Activated T-helper 1 cell treated with anti-CD3 and anti-CD28 coated beads, Interleukin-12 subunit alpha, Interleukin-12 subunit beta, Interleukin-2, Interleukin-4 antibody, amounts not matched to agents 30 ng/mL and 10 ng/mL and 1 ng/mL, durations not matched to agents 14 hours and 24 hours and 36 hours (primary cell): ENCODE data around the gene PLA2G6. TPM values are rescaled to one million over a fixed set of nuclear protein-coding genes. Genes with fewer than 3 reads are reported as not detected.
A peak's percentile ranks its signal among the peaks of the same experiment; 100 is the strongest.
"Not testable (repeated sequence)": the region's sequence is repeated elsewhere in the genome, so short reads cannot be mapped to it uniquely, and the experiment has no call there.

ENCODE experiments used
- DNase-seq: peaks from one replicate; pipeline ENCODE4 v3.0.0; 2021; ENCODE audit warnings: low spot score
- H3K27ac Mint-ChIP-seq: one replicate; pipeline ENCODE4 v1.8.0; 2021; ENCODE audit warnings: mild to moderate bottlenecking, mixed read lengths
- H3K27me3 Mint-ChIP-seq: one replicate; pipeline ENCODE4 v1.8.0; 2022; ENCODE audit warnings: mild to moderate bottlenecking, moderate library complexity, mixed read lengths; ENCODE audit not compliant: insufficient read depth
- H3K36me3 Mint-ChIP-seq: one replicate; pipeline ENCODE4 v1.8.0; 2021; ENCODE audit warnings: low read depth, mixed read lengths
- H3K4me1 Mint-ChIP-seq: one replicate; pipeline ENCODE4 v1.8.0; 2021; ENCODE audit warnings: low read depth, mixed read lengths
- H3K4me3 Mint-ChIP-seq: one replicate; pipeline ENCODE4 v1.8.0; 2021; ENCODE audit warnings: mild to moderate bottlenecking, moderate library complexity, mixed read lengths
- H3K9me3 Mint-ChIP-seq: one replicate; pipeline ENCODE4 v1.8.0; 2021; ENCODE audit warnings: mixed read lengths
- intact Hi-C: fragments of 100-400 bp; cut with micrococcal nuclease; formaldehyde crosslinking; loops from one replicate; pipeline ENCODE4 v1.15.1; 2024
- total RNA-seq: library from RNA; stranded (reverse); gene quantifications from 2 replicates; pipeline ENCODE4 v1.2.3, GENCODE V29; 2022

The PLA2G6 gene
- total RNA-seq, 1 donor from 2014 or later, result 34.8 TPM

DNA sequence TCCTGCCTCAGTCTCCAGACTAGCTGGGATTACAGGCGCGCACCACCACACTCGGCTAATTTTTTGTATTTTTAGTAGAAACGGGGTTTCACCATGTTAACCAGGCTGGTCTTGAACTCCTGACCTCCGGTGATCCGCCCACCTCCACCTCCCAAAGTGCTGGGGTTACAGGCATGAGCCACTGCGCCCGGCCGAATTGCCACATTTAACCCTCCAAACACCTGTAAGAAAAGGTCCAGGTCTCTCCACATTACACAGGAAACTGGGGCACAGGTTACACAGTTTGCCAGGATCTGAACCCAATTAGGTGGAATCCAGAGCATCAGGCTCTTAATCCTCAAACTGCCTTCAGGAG is 4.1 kb downstream of the PLA2G6 start:
- H3K9me3 Mint-ChIP-seq, H3K4me3 Mint-ChIP-seq, H3K36me3 Mint-ChIP-seq, H3K27ac Mint-ChIP-seq, H3K27me3 Mint-ChIP-seq, intact Hi-C loops, DNase-seq: not testable (repeated sequence)
- peaks cover 68% of the 10 kb centered on the region for H3K4me1 Mint-ChIP-seq

DNA sequence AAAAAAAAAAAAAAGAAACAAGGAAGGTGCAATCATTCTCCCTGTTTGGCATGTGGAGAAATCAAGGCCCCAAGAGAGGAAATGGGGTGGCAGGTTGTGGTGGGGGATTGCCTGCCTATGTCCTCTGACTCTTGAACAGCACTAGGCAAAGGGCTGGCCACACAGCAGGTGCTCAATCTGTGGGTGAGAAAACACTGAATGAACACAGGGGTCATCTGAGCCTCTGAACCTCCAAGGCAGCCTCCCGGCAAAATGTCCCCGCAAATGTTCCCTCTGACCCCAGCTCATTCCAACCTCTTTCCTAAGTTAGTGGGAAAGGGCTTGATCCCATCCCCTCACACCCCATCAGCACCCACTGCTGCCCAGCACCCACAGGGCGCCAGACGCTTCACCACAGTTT is 4.6 kb downstream of the PLA2G6 start:
- Mint-ChIP-seq H3K36me3 (peaks cover 6% of the 10 kb centered on the region), H3K4me1 (peaks cover 68% of the 10 kb centered on the region)

DNA sequence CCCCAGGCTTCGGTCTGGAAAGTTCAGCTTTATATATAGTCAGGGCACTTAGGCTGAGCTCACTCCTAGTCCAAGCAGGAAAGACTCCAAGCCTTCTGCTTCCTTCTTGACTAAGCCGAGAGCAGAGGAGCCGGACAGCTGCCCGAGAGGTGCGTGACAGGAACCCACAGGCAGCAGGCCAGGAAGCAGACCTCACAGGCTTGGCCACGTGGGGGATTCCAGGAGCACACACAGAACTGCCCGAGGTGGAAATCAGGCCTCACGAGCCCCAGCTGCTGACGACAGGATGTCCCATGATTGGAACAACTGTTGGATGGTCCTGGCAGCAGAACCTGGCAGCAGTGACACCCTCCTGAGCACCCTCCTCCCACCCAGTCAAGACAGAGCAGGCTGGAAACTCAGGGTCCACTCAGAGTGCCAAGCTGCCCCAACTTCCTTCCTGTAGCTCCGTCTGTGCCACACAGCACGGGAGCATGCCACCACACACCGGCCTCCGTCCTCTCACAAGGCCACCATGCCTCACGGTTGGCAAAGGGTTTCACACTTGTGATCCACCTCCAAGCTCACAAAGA is 5.4 kb downstream of the PLA2G6 start:
- Mint-ChIP-seq H3K36me3 (peaks cover 8% of the 10 kb centered on the region), H3K27me3 (no peaks in the 10 kb centered on the region), H3K4me3 (no peak overlapping the region), H3K4me1 (peaks cover 60% of the 10 kb centered on the region), H3K9me3 (no peaks in the 10 kb centered on the region), H3K27ac (peak overlapping the region; percentile 58)
- intact Hi-C loops, result no loop called here
- no peak for DNase-seq

More for the DNA sequence above, 4.6 kb downstream of the PLA2G6 start:
- intact Hi-C loops, result no loop called here
- no peak overlapping the region for H3K4me3 Mint-ChIP-seq
- peak overlapping the region; percentile 49 for H3K27ac Mint-ChIP-seq
- no peak for DNase-seq
- no peaks in the 10 kb centered on the region for H3K27me3 Mint-ChIP-seq
- H3K9me3 Mint-ChIP-seq, result no peaks in the 10 kb centered on the region

DNA sequence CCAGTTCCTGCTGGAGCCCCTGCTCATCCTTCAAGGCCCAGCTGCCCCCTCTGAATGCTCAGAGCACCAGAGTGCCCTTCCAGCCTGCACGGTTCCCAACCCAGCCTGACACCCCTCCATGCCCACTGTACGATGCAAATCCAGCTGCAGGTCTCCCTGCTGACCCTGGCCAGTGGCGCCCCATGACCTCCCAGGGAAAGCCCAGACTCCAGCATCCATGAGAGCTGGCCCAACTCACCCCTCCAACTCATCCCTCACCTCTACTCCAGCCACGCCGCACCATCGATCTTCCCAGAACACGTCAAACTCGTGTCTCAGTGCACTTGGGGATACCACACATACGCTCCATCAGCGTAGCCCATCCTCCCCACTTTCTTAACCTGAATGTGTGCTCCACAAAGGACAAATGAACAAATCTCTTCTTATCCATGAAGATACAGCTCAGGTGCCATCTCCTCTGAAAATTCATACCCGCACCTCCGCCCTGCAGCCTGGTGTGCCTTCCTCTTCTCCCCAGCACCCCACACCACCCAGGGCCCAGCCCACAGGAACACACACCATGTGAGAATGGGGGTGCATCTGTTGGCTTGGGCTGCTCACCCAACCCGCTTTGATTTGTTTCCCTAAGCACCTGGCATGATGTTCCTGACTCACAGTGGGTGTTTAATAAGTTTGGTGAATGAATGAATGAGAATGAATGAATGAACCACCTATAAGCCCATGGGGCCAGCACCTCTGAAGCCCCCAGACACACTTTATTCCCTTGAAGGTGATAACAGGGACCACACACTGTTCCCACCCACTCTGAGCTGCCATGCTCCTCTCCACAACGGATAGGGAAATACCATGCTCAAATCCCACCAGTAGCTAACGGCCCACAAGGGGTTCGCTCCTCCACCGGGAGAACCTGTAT is 6.2 kb downstream of the PLA2G6 start:
- no peaks in the 10 kb centered on the region for H3K27me3 Mint-ChIP-seq
- H3K27ac Mint-ChIP-seq, result no peak overlapping the region
- no peak for DNase-seq
- peaks cover 52% of the 10 kb centered on the region for H3K4me1 Mint-ChIP-seq
- peaks cover 9% of the 10 kb centered on the region for H3K36me3 Mint-ChIP-seq
- intact Hi-C loops, result no loop called here
- no peaks in the 10 kb centered on the region for H3K9me3 Mint-ChIP-seq
- no peak overlapping the region for H3K4me3 Mint-ChIP-seq

DNA sequence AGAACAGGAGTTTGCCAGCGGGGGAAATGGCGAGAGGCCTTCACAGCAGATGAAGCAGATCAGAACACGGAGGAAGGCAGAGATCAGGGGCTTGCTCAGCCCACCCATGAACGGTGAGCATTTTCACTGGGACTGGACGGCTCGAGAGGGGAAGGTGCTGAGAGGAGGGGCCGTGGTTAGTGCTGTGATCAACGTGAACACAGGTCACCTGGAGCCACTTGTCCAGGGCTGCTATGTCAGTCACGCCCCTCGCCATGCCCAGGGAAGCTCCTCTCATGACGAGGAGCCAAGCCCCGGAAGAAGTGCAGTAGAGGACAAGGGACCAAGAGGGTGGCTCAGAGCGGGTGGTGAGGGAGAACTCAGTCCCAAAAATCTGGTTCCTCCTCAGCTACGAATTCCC is 7.0 kb downstream of the PLA2G6 start:
- DNase-seq, result no peak
- Mint-ChIP-seq H3K27me3 (no peaks in the 10 kb centered on the region), H3K9me3 (no peaks in the 10 kb centered on the region), H3K4me3 (no peak overlapping the region), H3K27ac (peak overlapping the region; percentile 67), H3K36me3 (peaks cover 9% of the 10 kb centered on the region), H3K4me1 (peaks cover 44% of the 10 kb centered on the region)
- intact Hi-C loops, result no loop called here

DNA sequence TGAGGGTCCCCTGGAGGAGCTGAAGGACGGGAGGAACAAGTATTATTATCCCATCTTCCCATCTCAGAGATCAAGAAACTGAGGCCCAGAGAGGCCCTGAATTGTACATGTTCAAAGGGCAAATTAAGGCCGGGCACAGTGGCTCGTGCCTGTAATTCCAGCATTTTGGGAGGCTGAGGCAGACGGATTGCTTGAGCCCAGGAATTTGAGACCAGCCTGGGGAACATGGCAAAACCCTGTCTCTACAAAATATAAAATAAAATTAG is 8.1 kb downstream of the PLA2G6 start:
- Mint-ChIP-seq H3K4me1 (peaks cover 35% of the 10 kb centered on the region), H3K4me3 (no peak overlapping the region), H3K27me3 (no peaks in the 10 kb centered on the region), H3K27ac (no peak overlapping the region), H3K9me3 (no peaks in the 10 kb centered on the region), H3K36me3 (peaks cover 5% of the 10 kb centered on the region)
- intact Hi-C loops, result no loop called here
- DNase-seq, result no peak

DNA sequence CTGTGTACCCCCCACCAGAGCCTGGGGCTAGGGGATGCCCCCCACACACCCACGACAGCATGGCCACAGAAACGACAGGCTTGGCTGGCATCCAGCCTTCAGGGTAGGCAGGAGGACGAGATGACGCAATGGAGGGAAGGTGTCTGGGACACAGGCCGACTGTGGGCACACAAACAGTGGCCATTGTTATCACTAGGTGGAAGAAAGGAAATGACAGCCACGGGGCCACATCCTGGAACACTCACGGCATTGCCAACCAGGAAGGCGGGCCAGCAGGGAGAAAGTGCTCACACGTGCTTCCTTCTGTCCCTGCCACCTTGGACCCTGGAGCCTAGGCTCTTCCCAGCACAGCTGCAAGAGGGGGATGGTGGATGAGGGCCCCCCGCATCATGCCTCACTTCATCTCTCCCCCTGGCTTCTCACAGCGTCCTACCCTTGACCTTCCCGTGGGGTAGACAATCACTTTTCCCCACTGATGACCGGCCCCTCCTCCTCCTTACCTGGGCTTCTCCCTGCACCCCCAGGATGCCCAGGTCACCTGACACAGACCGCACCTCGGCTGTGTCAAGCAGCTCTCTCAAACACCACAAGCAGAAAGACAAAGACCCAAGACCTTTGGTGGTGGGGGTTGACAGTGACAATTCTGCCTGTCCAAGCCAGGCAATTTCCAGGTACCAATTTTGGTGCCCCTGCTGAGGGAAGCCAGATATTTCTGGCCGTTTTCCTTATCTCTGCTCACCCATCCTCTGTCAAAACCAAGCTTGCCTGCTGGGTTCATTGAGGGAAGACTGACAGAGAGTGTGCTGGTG is 8.6 kb downstream of the PLA2G6 start:
- H3K27ac Mint-ChIP-seq, result peak overlapping the region; percentile 57
- H3K36me3 Mint-ChIP-seq, result peaks cover 6% of the 10 kb centered on the region
- no peak for DNase-seq
- no peaks in the 10 kb centered on the region for H3K27me3 Mint-ChIP-seq
- intact Hi-C loops, result no loop called here
- H3K4me1 Mint-ChIP-seq, result peaks cover 33% of the 10 kb centered on the region
- H3K9me3 Mint-ChIP-seq, result no peaks in the 10 kb centered on the region
- H3K4me3 Mint-ChIP-seq, result no peak overlapping the region

DNA sequence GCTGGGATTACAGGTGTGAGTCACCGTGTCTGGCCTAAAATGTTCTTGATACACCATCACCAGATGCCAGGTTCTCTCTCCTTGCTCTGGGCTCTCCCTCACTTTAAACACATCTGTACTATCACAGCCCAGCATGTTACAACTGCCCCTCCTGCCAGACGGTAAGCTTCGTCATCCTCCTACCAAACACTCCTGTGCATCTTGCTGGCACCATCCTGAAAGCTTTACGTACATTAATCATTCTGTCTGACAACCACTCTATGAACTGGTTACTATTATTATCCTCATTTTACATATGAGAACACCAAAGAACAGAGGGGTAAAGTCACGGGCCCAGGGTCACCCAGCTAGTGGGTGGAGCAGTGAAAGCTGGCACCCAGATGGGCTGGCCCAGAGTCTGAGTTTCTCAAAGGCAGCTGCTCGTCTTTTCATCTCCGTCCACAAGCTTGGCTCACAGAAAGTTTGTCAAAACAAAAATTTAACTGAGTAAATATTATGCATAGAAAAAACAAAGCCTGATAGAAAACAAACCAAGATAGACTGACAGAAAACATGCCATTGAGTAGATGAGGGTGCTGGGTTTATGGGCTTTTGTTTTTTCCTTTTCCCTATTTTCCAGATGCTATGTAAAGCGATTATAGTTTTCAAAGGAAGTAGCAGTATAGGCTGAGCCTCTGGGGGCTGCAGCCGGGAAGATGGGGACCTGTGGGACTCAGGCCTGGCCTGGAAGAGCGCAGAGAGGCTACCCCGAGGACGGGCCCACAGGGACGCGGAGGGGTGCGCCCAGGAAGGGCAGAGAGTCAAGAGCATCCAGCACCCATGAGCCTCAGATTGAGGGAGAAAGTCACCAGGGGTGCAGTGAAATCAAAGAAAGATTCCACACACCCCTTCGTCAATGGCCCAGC is 9.5 kb downstream of the PLA2G6 start:
- DNase-seq, result no peak
- H3K4me3 Mint-ChIP-seq, result no peak overlapping the region
- intact Hi-C loops, result no loop called here
- H3K27ac Mint-ChIP-seq, result no peak overlapping the region
- peaks cover 27% of the 10 kb centered on the region for H3K4me1 Mint-ChIP-seq
- peaks cover 10% of the 10 kb centered on the region for H3K36me3 Mint-ChIP-seq
- no peaks in the 10 kb centered on the region for H3K27me3 Mint-ChIP-seq
- H3K9me3 Mint-ChIP-seq, result no peaks in the 10 kb centered on the region

DNA sequence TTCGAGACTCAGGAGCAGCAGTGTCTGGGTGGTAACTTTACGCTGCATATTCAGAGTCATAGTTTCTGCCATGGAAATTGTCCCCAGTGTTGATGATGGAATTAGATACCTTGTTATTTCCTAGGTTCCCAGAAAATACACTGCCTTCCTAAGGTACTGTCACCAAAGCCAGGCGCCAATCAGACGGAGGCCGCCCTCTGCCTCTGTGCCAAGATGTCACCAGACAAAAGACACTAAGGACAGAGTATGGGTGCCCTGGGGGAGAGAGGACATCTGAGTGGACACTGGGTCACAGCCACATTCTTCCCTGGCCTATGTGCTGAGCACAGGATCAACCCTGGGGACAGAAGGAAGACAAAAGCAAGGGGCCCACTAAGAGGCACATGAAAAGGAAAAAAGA is 11.2 kb downstream of the PLA2G6 start:
- intact Hi-C loops, result no loop called here
- no peak overlapping the region for H3K4me3 Mint-ChIP-seq
- no peaks in the 10 kb centered on the region for H3K9me3 Mint-ChIP-seq
- peaks cover 10% of the 10 kb centered on the region for H3K36me3 Mint-ChIP-seq
- H3K27me3 Mint-ChIP-seq, result no peaks in the 10 kb centered on the region
- H3K27ac Mint-ChIP-seq, result no peak overlapping the region
- no peak for DNase-seq
- peaks cover 10% of the 10 kb centered on the region for H3K4me1 Mint-ChIP-seq

DNA sequence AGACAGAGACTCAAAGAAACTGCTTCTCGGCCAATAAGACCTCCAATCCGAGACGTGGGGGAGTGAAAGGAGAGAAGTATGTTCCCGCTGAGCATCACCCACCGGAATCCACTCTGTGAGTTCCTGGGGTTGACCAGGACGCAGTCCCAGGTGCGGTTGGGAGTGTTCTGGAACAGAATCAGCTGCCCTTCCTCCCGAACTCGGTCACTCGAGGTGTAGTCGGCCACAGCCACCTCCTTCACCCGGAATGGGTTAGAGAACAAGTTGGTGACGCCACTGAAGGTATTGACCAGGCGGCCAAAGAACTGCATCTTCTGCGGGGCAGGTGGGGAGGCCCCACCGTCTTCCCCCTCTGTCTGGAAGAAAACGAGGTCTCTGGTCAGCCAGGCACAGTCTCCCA is 12.5 kb downstream of the PLA2G6 start:
- Mint-ChIP-seq H3K9me3 (no peaks in the 10 kb centered on the region), H3K4me1 (peaks cover 9% of the 10 kb centered on the region), H3K27me3 (no peaks in the 10 kb centered on the region), H3K4me3 (no peak overlapping the region), H3K27ac (no peak overlapping the region), H3K36me3 (peaks cover 13% of the 10 kb centered on the region)
- no peak for DNase-seq
- intact Hi-C loops, result no loop called here

DNA sequence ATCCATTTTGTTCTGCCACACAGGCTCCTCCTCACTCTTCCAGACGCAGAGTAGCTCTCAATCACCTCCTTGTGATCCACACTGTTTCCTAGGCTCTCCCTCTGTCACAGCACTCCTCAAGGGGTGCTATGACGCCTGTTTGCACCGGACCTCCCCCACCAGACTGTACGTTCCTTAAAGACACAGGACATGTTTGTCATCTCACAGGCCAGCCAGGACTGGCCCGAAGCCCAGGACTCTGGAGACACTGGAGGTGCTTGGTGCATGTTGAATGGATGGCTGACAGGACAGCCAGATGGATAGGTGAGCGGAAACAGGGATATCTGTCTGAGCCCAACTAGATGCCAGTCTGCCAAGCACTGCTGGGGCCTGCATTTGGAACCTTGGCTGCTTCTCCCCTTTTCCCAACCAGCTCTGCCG is 13.6 kb downstream of the PLA2G6 start:
- H3K4me1 Mint-ChIP-seq, result peaks cover 6% of the 10 kb centered on the region
- no peaks in the 10 kb centered on the region for H3K27me3 Mint-ChIP-seq
- H3K27ac Mint-ChIP-seq, result no peak overlapping the region
- H3K4me3 Mint-ChIP-seq, result no peak overlapping the region
- H3K36me3 Mint-ChIP-seq, result peaks cover 13% of the 10 kb centered on the region
- DNase-seq, result no peak
- no peaks in the 10 kb centered on the region for H3K9me3 Mint-ChIP-seq
- intact Hi-C loops, result no loop called here

DNA sequence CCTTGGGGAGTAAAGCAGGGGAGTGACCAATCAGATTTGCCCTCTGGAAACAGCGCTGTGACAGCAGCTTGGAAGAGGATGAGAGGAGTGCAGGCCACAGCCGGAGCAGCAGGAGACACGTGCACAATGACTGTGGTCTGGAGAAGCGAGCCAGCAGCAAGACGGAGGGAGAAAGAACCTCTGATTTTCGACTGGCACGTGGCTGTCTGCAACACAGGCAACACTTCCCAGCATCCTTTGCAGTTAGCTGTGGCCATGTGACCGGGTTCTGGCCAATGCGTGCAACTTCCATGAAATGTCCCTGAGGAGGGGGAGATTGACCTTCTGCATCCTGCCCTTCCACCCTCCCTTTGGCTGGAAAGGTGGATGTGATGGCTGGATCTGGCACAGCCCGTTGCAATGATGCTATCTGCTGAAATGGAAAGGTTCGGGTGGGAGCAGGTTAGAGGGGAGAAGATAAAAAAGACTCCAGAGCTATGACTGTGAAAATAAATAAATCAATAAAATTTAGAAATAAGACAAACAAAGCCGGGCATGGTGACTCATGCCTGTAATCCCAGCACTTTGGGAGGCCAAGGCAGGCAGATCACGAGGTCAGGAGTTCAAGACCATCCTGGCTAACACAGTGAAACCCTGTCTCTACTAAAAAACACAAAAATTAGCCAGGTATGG is 15.6 kb downstream of the PLA2G6 start:
- Mint-ChIP-seq H3K27ac (no peak overlapping the region), H3K4me3 (no peak overlapping the region), H3K9me3 (no peaks in the 10 kb centered on the region), H3K27me3 (no peaks in the 10 kb centered on the region), H3K36me3 (peaks cover 13% of the 10 kb centered on the region), H3K4me1 (peaks cover 13% of the 10 kb centered on the region)
- no peak for DNase-seq
- intact Hi-C loops, result no loop called here
